ENCODE results near the gene SLC25A26. TPM values are rescaled to one million over a fixed set of nuclear protein-coding genes. Genes with fewer than 3 reads are reported as not detected.
"Not testable (repeated sequence)": the region's sequence is repeated elsewhere in the genome, so short reads cannot be mapped to it uniquely, and the experiment has no call there.

The SLC25A26 gene
- total and polyA plus RNA-seq, 8 donors, result 5.1 to 13.6 (median 9.9) TPM

DNA sequence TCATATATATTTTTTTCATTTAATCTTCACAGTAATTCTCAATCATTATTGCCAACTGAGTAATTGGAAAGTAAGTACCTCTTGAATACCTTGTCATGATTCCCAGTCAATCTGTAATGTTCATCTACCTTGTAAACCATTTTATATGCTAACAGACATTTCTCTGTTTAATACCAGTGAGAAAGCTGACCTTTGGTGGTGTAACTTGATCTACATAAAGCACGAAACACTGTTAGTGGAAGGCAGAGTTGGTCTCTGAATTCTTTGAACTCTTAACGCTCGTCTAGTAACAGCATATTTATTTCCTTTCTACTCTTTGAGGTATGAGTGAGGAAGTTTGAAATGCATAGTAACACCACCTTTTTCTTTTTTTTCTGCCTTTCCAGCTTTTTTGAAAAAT lies 59.5 kb downstream of the SLC25A26 start:
- ATAC-seq (peak in 1 of 4 donors; percentile 38), DNase-seq (no peak), FAIRE-seq (no peak)
- Histone ChIP-seq H3K27me3 (no peaks in the 10 kb centered on the region), H3K9me3 (no peaks in the 10 kb centered on the region), H3K4me3 (no peak overlapping the region), H3K36me3 (no peaks in the 10 kb centered on the region), H3K4me1 (peaks cover 0 to 3% (median 0%) of the 10 kb centered on the region in 3 donors), H3K27ac (no peak overlapping the region)
- WGBS, 2 donors, result 54 to 76% methylated on average over 3 of the region's 3 CpGs
- intact Hi-C loops (cut with DNase I), result no loop called here
- TF ChIP-seq, protein P1, sequence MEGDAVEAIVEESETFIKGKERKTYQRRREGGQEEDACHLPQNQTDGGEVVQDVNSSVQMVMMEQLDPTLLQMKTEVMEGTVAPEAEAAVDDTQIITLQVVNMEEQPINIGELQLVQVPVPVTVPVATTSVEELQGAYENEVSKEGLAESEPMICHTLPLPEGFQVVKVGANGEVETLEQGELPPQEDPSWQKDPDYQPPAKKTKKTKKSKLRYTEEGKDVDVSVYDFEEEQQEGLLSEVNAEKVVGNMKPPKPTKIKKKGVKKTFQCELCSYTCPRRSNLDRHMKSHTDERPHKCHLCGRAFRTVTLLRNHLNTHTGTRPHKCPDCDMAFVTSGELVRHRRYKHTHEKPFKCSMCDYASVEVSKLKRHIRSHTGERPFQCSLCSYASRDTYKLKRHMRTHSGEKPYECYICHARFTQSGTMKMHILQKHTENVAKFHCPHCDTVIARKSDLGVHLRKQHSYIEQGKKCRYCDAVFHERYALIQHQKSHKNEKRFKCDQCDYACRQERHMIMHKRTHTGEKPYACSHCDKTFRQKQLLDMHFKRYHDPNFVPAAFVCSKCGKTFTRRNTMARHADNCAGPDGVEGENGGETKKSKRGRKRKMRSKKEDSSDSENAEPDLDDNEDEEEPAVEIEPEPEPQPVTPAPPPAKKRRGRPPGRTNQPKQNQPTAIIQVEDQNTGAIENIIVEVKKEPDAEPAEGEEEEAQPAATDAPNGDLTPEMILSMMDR (IDR thresholded peaks at IDR 0.05), result no peak

DNA sequence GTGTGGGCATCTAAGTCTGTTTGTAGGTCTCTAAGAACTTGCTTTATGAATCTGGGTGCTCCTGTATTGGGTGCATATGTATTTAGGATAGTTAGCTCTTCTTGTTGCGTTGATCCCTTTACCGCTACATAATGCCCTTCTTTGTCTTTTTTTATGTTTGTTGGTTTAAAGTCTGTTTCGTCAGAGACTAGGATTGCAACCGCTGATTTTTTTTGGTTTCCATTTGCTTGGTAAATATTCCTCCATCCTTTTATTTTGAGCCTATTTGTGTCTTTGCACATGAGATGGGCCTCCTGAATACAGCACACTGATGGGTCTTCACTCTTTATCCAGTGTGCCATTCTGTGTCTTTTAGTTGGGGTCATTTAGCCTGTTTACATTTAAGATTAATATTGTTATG lies 71.1 kb downstream of the SLC25A26 start:
- 72 to 85% methylated on average over 4 of the region's 4 CpGs for WGBS, 2 donors
- H3K27ac ChIP-seq, result not testable (repeated sequence)

DNA sequence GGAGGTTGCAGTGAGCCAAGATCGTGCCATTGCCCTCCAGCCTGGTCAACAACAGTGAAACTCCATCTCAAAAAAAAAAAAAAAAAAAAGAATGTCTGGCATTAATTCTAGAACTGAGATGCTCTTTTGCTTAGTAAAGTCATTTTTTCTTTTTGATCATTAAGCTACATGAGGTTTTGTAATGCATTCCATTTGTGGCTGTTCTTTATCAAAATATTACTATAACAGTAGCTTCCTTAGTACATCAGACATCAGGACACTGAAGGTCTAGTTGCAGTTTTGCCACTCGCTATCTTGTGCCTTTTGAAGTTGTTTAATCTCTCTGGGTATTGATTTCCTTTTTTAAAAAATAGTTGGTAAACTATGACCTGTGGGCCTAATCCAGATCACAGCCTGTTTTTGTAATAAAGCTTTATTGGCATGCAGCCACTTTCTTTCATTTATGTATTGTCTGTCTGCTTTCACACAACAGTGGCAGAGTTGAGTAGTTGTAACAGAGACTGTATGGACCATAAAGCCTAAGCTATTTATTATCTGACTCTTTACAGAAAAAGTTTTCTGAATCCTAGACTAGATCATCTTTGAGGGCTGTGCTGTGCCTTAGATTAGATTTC lies 76.6 kb downstream of the SLC25A26 start:
- FAIRE-seq, result peak; percentile 49
- intact Hi-C loops (cut with DNase I), result loop anchor here in 1 of 3 donors (10.0 kb wide), 1 partner anchor 527 kb away; no protein-coding TSS in a partner anchor
- TF ChIP-seq, protein P1 (IDR thresholded peaks at IDR 0.05), result no peak
- H3K4me3 ChIP-seq, result no peak overlapping the region
- DNase-seq, result no peak
- no peaks in the 10 kb centered on the region for H3K9me3 ChIP-seq
- peaks cover 12 to 49% (median 42%) of the 10 kb centered on the region in 3 donors for H3K4me1 ChIP-seq
- ATAC-seq, result peak; percentile 30 to 65 (median 52)
- H3K36me3 ChIP-seq, result no peaks in the 10 kb centered on the region
- H3K27me3 ChIP-seq, result no peaks in the 10 kb centered on the region
- H3K27ac ChIP-seq, result peak overlapping the region in 3 of 4 donors; percentile 77 to 79 (median 77)
- WGBS, 2 donors, result 37% methylated on average over 2 of the region's 2 CpGs

More for the DNA sequence above, 71.1 kb downstream of the SLC25A26 start:
- not testable (repeated sequence) for H3K36me3 ChIP-seq, H3K4me3 ChIP-seq, H3K9me3 ChIP-seq, FAIRE-seq, H3K4me1 ChIP-seq, H3K27me3 ChIP-seq, DNase-seq, ATAC-seq
- intact Hi-C loops (cut with DNase I), result loop anchor here in 1 of 3 donors (10.0 kb wide), 1 partner anchor 533 kb away; no protein-coding TSS in a partner anchor

DNA sequence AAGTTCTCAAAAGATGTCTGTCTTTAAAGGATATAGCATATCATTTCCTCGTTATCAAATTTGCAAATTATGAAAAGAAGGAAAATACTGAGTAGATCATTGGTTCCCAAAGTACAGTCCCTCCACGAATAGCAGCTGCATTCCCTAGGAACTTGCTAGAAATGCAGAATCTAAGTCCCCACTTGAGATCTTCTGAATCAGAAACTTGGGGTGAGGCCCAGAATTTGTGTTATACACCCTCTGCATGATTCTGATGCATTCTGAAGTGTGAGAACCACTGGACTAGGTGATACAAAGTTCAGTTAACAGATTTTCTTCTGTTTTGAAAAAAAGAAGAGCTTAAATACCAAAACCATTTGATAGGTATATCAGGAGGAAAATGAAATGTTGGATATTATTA lies 77.1 kb downstream of the SLC25A26 start:
- FAIRE-seq, result peak; percentile 70
- Histone ChIP-seq H3K4me1 (peaks cover 12 to 54% (median 42%) of the 10 kb centered on the region in 3 donors), H3K4me3 (no peak overlapping the region), H3K9me3 (no peaks in the 10 kb centered on the region), H3K27ac (peak overlapping the region in 3 of 4 donors; percentile 77 to 79 (median 77)), H3K27me3 (no peaks in the 10 kb centered on the region), H3K36me3 (no peaks in the 10 kb centered on the region)
- TF ChIP-seq, protein P1 (IDR thresholded peaks at IDR 0.05), result no peak
- intact Hi-C loops (cut with DNase I), result loop anchor here in 1 of 3 donors (10.0 kb wide), 1 partner anchor 527 kb away; no protein-coding TSS in a partner anchor
- DNase-seq, result no peak
- 21 to 37% methylated on average over 2 of the region's 2 CpGs for WGBS, 2 donors
- peak in 3 of 4 donors; percentile 34 to 43 (median 42) for ATAC-seq

DNA sequence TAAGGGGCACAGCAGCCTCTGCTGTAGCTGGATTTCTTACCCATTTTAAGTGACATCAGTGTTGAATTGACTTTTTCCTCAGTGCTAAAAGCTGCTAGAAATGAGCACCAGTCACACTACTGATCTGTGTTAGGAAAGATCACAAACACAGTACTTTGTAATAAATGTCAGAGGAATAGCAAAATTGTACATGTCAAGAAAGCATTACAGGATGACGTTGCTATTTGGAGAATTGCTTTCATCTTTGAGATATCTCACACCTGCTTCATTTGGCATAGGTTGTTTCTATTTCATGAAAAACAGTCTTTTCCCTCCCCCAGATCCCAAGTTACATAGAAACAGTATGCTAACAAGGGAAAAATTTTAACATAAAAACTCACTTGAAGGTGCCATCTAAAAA lies 77.8 kb downstream of the SLC25A26 start:
- Histone ChIP-seq H3K27ac (peak overlapping the region; percentile 57 to 79 (median 77)), H3K4me3 (no peak overlapping the region), H3K36me3 (no peaks in the 10 kb centered on the region), H3K9me3 (no peaks in the 10 kb centered on the region), H3K4me1 (peaks cover 12 to 54% (median 42%) of the 10 kb centered on the region in 3 donors), H3K27me3 (no peaks in the 10 kb centered on the region)
- ATAC-seq (peak; percentile 72 to 85 (median 83)), FAIRE-seq (no peak), DNase-seq (no peak)
- intact Hi-C loops (cut with DNase I), result loop anchor here in 1 of 3 donors (10.0 kb wide), 1 partner anchor 526 kb away; no protein-coding TSS in a partner anchor
- TF ChIP-seq, protein P1 (IDR thresholded peaks at IDR 0.05), result no peak
- WGBS, 2 donors, result 3 to 9% methylated on average over 1 of the region's 1 CpG

DNA sequence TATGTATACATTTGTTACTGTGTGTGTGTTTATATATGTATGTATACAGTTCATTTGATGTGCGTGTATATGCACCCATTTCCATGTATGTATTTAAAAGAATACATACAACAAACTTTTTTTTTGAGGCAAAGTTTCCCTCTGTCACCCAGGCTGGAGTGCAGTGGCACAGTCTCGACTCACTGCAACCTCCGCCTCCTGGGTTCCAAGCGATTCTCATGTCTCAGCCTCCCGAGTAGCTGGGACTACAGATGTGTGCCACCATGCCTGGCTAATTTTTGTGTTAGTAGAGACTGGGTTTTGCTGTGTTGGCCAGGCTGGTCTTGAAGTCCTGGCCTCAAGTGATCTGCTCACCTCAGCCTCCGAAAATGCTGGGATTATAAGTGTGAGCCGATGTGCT lies 78.3 kb downstream of the SLC25A26 start:
- not testable (repeated sequence) for H3K27me3 ChIP-seq, FAIRE-seq, DNase-seq, H3K9me3 ChIP-seq, H3K36me3 ChIP-seq
- H3K27ac ChIP-seq, result peak overlapping the region; percentile 57 to 79 (median 77)
- peak overlapping the region in 1 of 4 donors; percentile 22 for H3K4me3 ChIP-seq
- H3K4me1 ChIP-seq, result peaks cover 12 to 54% (median 42%) of the 10 kb centered on the region in 3 donors
- 37% methylated on average over 7 of the region's 7 CpGs for WGBS, 2 donors
- intact Hi-C loops (cut with DNase I), result loop anchor here in 1 of 3 donors (10.0 kb wide), 1 partner anchor 526 kb away; no protein-coding TSS in a partner anchor
- ATAC-seq, result peak; percentile 41 to 56 (median 48)

All from pancreas (tissue), 10 donors.